Inflammatory macrophage treated with lipopolysaccharide for 1 hour (primary cell): ENCODE results near the gene CXCL1.
A peak's percentile ranks its signal among the peaks of the same experiment; 100 is the strongest.
"Not testable (repeated sequence)": the region's sequence is repeated elsewhere in the genome, so short reads cannot be mapped to it uniquely, and the experiment has no call there.

ENCODE experiments used
- DNase-seq, 2 donors: peaks; one replicate each; pipeline ENCODE4 v3.0.0-alpha.2; 2020 to 2022

Gene CXCL1

DNA sequence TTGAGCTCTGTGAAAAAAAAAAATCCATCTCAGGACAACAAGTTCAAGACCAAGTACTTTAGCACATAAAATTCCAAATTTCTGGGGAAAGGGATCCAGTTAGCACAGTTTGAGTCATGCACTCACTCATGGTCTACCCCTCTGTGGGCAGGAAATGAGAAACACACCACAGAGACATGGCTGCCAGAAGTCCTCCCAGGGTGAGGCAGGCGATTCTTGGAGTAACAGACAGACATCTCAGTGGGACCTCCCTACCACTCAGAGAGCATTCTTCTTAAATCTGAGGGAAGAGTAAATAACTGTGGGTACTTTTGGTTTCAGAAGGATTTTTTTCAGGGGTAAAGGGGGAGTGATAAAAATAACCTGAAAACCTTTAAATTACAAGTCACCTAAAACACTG is 14.1 kb downstream of the CXCL1 start:
- no peak for DNase-seq

DNA sequence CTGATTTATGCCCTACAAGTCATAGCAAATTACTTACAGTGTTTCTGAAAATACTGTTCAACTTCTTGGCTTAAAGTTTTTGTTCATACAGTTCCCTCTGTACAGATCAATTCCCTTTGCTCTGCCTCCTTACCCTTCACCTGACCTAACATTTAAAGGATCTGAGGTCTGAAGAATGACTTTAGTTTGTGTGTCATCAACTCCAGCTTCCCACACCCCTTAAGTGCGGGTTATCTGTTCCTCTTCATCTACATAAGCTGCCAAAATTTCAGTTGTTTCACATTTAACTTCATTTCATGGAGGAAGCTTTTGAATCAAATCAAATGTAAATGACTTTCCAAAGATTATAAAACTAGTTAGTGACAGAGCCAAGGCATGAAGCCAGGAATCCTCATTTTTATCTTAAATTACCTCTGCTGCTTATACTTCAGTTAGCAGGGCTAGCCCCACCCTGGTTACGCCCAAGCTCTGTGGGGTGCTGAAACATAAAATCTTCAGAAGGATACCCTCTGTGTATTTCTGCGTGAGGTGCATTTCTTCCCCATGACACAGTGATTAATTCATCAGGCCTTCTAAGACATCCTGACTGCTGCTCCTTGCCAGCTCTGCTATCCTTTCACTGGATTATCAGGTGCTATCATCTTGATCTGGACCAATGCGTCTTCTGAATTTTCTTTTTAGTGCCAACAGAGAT is 16.5 kb downstream of the CXCL1 start:
- peak in 1 of 2 donors; percentile 40 for DNase-seq

DNA sequence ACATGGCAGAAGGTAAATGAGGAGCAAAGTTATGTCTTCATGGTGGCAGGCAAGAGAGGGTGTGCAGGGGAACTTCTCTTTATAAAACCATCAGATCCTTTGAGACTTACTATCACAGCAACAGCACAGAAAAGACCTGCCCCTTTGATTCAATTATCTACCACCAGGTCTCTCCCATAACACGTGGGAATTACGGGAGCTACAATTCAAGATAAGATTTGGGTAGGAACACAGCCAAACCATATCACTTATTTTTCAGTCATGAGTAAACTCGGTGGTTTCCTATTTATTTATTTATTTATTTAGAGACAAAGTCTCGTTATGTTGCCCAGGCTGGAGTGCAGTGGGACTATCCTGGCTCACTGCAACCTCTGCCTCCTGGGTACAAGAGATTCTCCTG is 22.1 kb downstream of the CXCL1 start:
- DNase-seq, result no peak

DNA sequence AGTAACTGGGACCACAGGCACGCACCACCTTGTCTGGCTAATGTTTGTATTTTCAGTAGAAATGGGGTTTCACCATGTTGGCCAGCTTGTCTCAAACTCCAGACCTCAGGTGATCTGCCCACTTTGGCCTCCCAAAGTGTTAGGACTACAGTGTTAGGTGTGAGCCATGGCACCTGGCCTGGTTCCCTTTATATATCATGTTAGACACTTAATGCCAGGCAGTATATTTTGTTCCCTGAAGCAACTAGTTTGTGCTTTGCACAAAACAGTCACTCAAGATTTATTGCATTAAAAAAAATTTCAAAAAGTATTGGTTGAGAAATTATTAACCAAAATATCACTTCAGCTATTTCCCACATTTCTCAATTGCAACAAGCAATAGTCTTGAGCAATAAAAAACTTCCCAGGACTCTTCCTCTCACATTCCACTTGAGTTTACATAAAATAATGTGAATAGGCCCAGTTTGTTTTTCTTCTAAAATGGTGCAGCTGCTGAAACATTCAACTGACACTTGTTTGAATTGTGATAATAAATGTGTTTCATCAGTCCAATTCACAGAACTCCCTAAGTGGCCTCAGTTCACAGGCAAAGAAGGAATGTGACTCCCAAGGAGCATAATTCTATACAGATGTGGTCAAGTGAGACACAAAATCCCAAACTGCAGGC is 22.7 kb downstream of the CXCL1 start:
- peak; percentile 84 to 92 for DNase-seq

DNA sequence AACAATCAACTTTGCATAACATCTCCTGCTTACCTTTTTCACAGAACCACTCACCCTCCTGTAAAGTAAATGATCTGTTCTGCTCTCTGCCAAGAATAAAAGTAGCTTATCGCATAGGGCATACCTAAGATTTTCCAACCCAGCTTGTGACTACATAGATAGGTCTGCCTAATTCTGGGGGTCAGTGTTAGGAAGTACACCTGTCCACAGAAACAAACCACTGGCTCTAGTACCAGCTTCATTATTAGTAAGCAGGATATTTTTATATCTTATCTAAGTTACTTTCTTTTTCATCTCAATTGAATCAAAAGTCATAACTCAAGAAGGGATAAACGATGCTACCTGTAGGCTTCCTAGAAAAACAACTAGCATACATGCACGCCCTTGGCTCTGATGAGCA is 23.8 kb downstream of the CXCL1 start:
- DNase-seq, result no peak

DNA sequence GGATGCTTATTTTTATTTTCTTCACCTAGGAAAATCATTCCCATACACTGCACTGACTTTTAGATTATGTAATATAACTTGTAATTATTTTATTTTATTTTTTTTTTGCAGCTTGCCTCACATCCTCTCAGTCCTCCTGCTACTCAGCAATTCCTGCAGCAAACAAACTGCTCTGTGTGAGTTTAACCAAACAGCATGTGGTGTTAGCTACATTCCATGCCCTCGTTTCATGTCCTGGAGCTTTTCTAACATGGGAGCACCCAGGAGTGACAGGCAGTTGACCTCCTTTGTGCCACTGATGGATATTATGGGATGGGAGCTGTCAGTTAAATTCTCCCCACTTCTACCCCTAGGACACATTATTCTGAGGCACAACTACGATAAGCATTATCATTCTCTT is 24.8 kb downstream of the CXCL1 start:
- no peak for DNase-seq

DNA sequence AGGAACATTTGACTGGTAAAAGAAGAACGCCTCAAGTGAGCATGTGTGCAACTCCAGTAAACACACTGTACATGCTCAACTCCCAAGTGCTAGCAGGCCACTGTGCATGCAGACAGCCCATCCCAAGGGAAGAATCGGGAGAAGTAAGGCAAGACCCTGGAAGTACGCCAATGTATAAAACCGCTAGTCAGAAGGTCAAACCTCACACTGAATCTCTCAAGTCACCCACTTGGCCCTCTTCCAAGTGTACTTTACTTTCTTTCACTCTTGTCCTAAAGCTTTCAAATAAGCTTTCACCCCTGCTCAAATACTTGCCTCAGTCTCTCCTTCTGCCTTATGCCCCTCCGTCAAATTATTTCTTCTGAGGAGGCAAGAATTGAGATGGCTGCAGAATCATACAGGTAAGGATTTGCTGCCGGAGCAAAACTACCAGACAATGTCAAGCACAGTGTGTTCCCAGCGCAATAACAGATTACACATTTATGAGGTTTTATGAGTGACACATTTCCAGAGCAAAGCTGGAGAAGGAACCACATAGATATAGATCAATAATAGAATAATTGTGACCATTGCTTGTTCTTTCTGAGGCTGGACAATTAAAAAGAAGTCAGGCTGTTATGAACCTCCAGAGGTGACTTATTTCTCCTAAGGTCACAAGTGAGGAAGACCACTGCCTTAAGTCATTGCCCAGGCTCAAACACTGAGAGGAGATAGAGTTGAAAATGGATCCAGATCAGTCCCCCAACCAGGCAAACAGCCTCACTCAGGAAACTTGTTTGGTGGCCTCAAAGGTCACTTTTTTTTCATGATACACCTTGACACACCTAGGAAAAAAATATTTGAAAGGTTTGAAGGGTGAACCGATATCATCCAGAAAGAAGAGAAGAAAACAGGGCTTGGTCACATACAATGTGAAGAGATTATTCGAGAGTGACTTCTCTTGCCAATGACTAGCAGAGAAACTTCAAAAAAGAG is 26.3 kb downstream of the CXCL1 start:
- no peak for DNase-seq

DNA sequence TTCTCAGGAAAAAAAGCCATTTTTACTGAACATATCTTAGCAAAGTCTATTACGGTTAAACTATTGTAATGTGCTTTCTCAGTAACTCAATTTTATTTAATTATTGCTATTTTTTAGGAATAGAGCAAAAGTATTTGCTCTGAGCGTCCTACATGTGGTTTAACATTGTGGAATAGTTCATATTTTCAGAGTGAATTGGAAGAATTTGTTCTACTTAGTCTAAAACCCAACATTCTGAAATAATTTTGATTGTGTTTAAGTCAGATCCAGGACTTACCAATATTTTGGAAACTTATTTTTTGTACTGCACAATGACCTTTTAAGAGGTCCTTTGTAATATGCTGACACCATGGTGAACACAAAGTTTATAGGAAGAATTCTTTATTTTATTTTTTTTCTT is 27.2 kb downstream of the CXCL1 start:
- no peak for DNase-seq

DNA sequence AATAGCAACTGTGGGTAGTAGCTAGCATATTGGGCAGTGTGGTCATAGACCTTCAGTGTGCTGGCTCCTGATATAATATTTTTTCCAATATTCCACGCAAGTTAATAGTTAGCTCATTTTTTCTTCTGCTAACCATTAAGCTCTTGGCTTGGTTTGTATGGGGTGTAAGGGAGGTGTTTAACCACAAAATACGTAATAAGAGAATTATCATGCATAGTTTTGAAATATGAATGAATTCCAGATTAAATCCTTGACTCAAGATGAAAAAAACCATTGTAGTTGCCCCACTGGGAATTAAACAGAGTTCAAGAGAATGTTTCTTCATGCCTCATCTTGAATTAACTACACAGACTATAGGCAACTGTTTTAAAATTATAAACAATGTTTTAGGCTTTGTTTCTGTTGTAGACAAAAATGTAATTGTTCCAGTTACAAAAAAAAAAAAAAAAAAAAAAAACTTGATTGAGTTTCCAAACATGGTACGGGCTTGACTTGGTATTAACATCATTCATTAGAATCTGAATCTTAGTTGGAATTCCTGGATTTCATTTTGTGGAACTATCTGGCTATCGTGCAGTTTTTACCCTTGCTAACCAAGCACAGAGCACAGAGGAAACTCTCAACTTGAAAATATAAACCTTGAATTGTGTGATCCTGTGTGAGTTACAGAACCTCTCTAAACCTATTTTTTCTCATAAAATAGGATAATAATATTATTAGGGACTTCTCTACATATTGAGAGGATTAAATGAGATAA is 28.4 kb downstream of the CXCL1 start:
- DNase-seq, result no peak

DNA sequence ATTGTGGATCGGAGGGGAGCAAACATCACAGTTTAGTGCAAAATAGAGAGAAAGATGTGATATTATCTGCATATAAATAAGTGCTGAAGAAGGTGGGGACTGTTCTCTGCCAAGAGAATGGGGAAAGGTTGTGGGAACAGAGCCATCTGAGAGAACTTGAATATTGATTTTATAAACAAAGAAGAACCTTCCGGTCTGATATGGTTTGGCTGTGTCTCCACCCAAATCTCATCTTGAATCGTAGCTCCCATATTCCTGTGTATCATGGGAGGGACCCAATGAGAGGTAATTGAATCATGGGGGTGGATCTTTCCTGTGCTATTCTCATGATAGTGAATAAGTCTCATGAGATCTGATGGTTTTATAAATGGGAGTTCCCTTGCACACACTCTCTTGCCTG is 30.1 kb downstream of the CXCL1 start:
- not testable (repeated sequence) for DNase-seq

DNA sequence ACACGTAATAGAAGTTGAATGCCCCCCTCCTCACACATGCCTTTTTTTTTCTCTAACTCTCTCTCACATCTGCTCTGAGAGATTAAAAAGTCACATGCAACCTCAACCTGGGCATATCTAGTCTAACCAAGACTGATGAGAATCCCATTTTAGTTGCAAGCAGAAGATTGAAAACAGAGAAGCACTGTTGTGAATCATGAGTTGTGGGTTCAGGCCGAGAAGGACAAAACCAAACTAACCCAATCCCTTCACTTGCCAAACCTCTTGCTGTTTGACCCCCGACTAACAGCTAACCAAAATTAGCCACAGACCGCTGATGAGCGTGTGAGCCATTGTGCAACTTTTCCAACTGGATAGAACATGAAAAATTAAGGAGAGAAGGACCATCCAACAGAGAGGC is 31.8 kb downstream of the CXCL1 start:
- DNase-seq, result no peak

DNA sequence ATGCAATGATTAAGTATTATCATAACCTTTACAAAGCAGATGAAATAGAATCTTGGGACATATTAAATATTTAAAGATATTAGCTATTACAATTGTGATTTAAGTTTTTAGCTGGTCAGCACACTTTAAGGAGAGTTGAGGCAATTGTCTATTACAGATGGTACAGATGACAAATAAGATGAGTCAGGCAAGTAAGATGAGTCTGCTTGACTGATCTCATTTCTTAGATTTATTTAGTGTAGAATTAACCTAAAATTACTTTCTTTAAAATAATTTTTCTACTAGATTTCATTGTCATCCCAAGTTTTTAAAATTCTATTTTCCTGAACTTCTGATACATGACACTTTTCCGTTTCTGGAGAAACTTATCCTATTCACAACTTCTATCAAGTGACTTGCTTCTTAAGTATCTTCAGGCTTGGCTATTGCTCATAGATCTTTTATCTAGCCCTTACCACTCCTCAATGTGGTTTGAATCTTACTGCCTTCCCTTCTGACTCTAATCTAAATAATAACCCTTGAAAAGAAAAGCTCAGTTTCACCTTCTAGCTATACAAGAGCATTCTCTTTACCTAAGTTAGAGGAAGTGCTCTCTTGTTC is 32.9 kb downstream of the CXCL1 start:
- DNase-seq, result peak in 1 of 2 donors; percentile 6

DNA sequence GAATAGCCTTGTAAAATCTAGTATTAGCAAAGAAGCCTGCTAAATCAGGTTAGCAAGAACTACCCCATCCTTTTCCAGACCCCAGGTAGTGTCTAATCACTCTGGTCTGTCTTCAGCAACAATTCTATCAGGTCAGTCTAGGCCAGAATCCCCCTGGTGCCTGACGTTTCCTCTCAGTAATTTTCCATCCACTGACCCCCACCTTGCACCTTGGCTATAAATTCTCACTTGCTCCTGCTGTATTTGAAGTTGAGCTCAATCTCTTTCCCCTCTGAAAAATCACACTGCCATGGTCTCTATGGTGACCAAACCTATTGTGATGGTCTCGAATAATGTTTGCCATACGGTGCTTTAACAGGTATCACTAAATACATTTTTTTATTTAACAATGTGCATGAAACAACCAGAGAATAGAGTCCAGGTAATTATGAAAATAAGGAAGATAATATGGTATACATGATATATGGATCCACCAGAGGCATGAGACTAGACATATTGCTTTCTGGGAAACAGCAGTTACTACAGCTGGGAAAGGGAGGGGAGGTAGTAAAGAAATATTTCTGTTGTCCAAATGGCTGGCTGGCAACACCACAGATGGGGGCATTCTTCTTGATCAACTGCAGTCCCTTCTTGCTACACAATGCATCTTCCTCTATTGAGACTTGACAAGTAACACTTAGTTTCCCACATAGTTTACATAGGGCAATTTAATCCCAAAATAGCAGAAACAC is 33.8 kb downstream of the CXCL1 start:
- DNase-seq, result peak in 1 of 2 donors; percentile 20

DNA sequence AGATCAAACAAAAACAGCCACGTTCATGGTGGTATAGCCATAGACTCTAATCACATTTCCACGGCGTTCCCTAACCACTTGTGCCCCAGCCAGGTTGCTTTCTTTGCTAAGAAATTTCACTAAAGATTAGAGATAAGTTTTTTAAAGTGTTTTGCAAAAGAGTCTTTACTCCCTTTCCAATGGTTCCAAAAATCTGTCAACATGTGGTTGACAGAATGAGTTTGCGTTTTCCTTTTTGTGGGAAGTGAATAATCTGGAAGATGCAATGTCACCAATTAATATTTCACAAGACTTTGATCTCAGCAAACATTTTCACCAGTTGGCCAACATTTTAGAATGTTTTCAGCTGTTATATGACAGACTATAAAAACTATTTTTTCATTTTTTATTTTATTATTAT is 35.3 kb downstream of the CXCL1 start:
- peak in 1 of 2 donors; percentile 27 for DNase-seq

DNA sequence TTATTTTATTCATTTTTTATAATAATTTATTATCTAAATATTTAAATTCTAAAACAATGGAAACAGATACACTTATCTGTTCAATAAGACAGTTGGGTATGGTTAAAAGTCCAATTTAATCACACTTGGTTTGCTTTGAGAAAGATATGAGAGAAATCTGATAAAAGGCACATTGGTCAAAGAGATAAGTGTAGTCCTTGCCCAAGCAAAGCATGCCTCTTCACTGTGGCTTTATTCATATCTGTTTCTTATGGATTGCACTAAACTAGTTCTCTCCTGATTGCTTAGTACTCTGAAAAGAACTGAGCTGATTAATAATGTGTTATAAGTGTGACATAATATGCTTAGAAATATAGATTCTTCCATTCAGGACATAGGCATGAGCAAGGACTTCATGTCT is 39.8 kb downstream of the CXCL1 start:
- no peak for DNase-seq

DNA sequence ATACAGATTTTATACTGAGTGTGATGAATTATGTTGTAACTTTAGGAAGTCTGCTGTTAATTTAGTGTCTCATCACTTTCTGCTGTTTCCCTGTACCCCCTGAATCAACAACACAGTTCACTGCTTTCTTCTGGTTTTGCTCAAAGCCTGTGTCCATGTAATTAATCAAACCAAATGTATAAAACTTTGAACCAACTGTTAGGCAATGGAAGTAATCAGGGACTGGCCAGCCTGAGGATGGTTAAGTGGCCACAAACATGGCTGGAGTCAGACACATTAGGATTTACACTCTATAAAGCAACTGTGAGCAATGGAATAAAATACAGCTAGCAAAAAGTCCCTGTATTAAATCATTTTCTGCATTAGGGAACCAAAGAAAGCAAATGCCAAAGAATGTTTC is 42.6 kb downstream of the CXCL1 start:
- no peak for DNase-seq

DNA sequence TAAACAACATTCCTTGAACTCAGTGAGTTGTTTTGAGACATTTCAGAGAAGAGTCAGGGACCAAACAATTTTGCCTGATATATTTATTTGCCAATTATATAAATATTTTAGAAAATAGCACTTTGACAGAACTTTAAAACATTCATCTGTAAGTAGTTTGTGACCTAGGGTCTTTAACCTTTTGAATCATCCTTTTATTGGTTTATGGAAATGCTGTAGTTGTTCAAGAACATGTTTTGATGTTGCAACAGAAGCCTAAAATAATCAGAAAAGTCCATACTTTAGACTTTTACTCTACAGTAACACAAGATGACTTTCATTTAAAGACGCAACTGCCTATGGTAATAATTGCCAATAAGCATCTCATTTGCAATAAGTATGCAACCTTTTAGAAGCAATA is 43.0 kb downstream of the CXCL1 start:
- no peak for DNase-seq

DNA sequence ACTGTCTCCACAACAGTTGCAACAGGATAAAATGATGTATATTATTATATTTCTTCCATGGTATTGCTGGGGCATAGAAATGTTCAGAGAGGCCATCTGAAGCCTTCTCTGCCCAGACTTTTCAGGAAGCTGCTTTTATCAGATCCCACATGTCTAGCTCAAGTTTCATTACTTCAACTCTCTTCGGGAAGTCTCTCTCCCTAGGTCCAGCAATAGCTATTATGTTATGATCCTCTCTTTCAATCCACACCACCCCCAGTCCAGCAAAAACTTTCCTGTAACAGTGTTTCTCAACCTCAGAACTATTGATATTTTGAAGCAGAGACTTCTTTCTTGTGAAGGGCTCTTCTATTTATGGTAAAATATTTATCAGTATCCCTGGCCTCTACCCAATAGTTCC is 44.9 kb downstream of the CXCL1 start:
- DNase-seq, result no peak

DNA sequence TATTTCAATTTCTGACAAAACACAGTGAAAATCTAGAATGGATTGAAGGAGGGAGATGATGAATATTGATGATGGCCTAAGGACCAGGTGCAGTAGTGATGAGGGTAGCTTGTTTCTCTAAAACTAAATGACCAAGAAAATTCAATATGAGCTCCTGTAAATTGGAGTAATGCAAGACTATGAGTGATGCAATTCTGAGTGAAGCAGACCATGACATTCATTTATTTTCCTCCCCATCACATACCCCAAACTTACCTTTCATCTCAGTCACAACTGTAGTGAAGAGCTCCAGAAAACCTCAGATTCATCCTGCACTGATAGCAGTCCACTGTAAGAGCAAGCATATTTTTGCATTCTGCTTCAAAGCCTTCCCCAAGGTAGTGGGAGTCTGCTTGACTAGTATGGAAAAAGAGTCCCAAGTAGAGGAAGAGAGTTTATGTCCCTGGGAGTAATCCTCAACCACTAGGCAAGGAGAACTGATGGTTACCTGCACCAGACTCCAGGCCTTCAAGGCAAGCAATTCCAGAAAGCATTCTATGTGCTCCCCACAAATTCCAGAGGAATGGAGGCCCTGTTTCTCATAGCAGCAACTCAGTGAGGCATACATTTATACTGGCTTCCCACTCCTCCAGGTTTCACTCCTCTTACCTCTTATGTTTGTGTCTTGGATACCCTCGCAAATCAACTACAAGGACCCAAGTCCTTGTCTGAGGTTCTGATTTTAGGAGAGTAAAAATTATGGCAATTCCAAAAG is 47.2 kb downstream of the CXCL1 start:
- no peak for DNase-seq

DNA sequence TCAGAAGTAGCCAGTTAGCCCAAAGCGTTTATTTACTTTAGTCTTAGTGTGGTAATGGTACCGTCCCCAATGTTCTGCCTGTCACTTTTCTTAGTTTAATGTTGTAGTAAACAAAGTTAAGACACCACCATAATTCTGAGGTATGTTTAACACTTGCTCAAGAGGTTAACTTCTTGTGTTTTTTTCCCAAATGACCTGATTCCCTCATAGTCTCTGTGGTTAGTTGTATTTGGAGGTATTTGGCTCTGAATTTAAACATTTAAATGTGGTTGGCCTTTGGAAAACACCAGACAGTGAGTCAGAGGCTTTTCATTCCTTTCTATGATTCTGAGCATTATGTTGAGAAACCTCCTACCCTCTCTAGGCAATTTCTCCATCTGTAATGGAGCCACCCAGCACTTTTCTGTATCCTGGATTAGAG is 47.9 kb downstream of the CXCL1 start:
- peak; percentile 67 to 80 for DNase-seq

DNA sequence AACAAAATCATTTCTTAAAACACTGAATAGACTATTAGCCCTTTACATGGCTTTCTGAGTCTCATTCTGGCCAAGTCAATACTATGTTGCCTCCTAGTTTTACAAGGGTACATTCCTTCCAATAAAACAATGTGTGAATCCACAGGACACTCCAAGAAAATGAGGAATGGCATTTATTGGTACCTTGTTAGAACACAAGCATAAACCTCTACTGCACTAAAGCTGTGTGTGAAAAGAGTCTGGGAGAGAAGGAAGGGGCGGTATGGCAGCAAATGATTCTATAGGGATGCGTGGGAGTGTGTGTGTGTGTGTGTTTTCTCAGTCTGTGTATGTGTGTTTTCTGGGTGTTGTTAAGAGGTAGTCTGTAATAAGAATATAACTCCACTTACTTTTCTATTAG is 48.9 kb downstream of the CXCL1 start:
- DNase-seq, result no peak
